Hepatocyte (in vitro differentiated cells): ENCODE measurements around the gene LLGL2.

ENCODE experiments used
- CTCF ChIP-seq: fragments of 200-600 bp; sonication (generic); IDR thresholded peaks from 2 replicates; pipeline ENCODE4 v1.5.1; 2016; ENCODE audit warnings: antibody characterized with exemption, mild to moderate bottlenecking; ENCODE audit not compliant: poor library complexity
- EZH2 ChIP-seq: fragments of 200-600 bp; sonication (generic); IDR thresholded peaks from 2 replicates; pipeline ENCODE4 v1.6.1; 2016; ENCODE audit warnings: antibody characterized with exemption, mild to moderate bottlenecking, borderline replicate concordance
- EZH2phosphoT487 ChIP-seq: fragments of 200-600 bp; sonication (generic); IDR thresholded peaks from one replicate; pipeline ENCODE4 v1.6.1; 2018; ENCODE audit warnings: antibody characterized with exemption, mild to moderate bottlenecking, low read depth, moderate library complexity; ENCODE audit not compliant: unreplicated experiment, severe bottlenecking

DNA sequence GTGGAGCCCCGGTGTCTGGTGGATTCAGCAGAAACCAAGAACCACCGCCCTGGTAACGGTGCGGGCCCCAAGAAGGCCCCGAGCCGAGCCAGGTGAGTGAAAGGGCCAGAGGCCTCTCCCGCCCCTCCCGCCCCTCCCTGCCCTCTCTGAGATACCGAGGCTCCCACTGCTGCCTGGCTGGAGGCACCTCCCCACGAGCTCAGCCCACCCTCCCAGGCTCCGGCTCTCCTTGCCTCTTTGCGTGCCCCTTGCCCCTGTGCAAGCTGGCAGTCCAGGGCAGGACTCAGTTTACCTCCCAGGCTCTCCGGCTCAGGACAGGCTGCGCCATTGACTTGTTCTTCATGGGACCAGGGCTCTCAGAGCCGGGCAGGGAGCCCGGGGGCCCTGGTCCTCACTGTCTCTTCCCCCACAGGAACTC, 48.1 kb downstream of the LLGL2 start:
- TF ChIP-seq CTCF: no peak
- TF ChIP-seq EZH2: no peak
- no peak for TF ChIP-seq EZH2phosphoT487
